Subcutaneous adipose tissue (tissue), 4 donors: ENCODE measurements around the gene ATIC. TPM values are rescaled to one million over a fixed set of nuclear protein-coding genes. Genes with fewer than 3 reads are reported as not detected.

Experiments
- CTCF ChIP-seq: fragments of 450-650 bp; IDR thresholded peaks from one replicate; pipeline ENCODE4 v1.5.1; 2016; ENCODE audit warnings: low read depth, mild to moderate bottlenecking, control low read depth, antibody characterized with exemption, moderate library complexity
- total RNA-seq, 4 donors: library from RNA; depleted of rRNA; stranded (reverse); fragments of >200 nt; gene quantifications; one replicate each; pipeline ENCODE4 v1.1.0, GENCODE V29; 2016

The ATIC gene
- total RNA-seq, 4 donors from 2014 or later = 33.5 to 71.9 (median 55.2) TPM

- TF ChIP-seq CTCF = no peak
These were observed 80.9 kb downstream of the ATIC start for GRCh38 chr2:215392687-215393270.

GRCh38 chr2:215394102-215394805, 82.4 kb downstream of the ATIC start:
- no peak for TF ChIP-seq CTCF

- TF ChIP-seq CTCF = no peak
These were observed 84.0 kb downstream of the ATIC start for GRCh38 chr2:215395687-215396460.

- TF ChIP-seq CTCF = no peak
These were observed 84.9 kb downstream of the ATIC start for GRCh38 chr2:215396595-215397313.

DNA sequence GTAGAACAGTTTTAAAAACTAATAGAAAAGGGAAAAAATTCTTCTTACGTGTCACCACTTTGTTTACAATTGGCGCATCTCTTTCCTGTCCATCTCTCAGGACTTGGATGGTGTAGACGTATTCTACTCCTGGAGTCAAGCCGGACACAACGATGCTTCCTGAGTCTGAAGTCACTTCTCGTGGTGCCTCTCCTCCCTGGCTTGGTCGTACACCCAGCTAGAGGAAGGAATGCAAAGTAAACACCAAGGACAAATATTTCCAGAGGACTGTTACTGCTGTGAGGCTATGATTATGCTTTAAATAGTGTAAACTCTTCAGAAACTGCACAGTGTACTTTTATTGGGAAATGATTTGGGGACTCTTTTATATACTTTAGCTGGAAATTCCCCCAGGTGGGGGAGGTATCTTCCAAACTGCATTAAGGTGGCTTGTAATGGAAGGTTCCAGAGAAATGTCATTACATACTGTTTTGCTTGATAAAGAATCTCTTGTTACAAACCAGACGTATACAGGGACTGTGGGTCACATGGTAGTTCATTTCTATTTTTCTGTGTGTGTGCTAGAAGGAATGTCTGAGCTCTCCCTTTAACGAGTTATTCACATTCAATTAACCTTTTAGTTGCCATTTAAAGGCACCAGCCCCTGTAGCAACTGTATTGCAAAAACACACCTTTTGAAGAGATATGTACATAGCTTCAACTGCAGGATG, 85.9 kb downstream of the ATIC start:
- TF ChIP-seq CTCF = no peak

DNA sequence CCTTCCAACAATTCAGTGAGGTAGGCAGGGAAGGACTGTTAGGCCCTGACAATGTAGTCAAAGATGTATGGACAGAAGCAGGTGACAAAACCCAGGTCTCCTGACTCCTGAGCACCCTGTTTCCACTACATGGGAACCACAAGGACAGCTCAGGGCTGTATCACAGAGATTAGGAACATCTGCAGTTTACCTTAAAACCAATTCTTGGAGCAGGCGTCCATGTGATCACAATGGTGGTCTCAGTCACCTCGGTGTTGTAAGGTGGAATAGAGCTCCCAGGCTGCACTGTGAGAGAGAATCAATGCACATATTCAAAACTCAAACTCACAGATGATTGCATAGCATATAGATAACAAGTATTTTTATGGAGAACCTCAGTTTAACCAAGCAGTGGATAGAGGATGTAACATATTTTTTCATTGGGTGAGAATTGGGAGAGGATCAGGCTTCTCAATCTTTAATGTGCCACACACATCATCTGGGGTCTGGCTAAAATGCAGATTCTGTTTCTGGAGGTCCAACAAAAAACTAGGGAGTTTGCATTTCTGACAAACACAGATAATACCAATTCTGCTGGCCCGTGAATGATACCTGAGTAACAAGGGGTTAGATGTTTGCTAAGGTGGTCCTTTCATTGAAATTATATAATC, 87.3 kb downstream of the ATIC start:
- no peak for TF ChIP-seq CTCF

Other genes starting within 250 kb of the ATIC start
- not detected for gene ABCA12, start 173.4 kb upstream of the ATIC start, total RNA-seq
- 1,000 to 10,000 TPM in 1 of 4 donors, 100 to 1,000 TPM in 2, 10 to 100 TPM in 1; 80.4 to 1,315 (median 407) TPM for gene FN1, start 124.0 kb downstream of the ATIC start, total RNA-seq